Muscle of leg (tissue), 11 donors: ENCODE measurements around the gene PLPP4. TPM values are rescaled to one million over a fixed set of nuclear protein-coding genes. Genes with fewer than 3 reads are reported as not detected.
"Not testable (repeated sequence)": the region's sequence is repeated elsewhere in the genome, so short reads cannot be mapped to it uniquely, and the experiment has no call there.

Experiments
- DNase-seq: peaks from one replicate; pipeline ENCODE4 v3.0.0; 2013
- H3K27ac ChIP-seq: one replicate; pipeline ENCODE4 v1.5.1; 2013; ENCODE audit warnings: mild to moderate bottlenecking, low read length, control low read depth
- H3K27me3 ChIP-seq: one replicate; pipeline ENCODE4 v1.6.1; 2013; ENCODE audit warnings: low read length; ENCODE audit not compliant: control insufficient read depth, insufficient read depth
- H3K36me3 ChIP-seq: one replicate; pipeline ENCODE4 v1.6.1; 2013; ENCODE audit warnings: low read length; ENCODE audit not compliant: control insufficient read depth, insufficient read depth
- H3K4me1 ChIP-seq: one replicate; pipeline ENCODE4 v1.6.1; 2013; ENCODE audit warnings: low read length; ENCODE audit not compliant: control insufficient read depth, insufficient read depth
- H3K4me3 ChIP-seq: one replicate; pipeline ENCODE4 v1.5.1; 2013; ENCODE audit warnings: low read length, control low read depth
- H3K9me3 ChIP-seq: replicated peaks from 2 replicates; pipeline ENCODE4 v1.6.1; 2013; ENCODE audit warnings: low read depth, low read length; ENCODE audit not compliant: control insufficient read depth
- WGBS: methylation state at CpG from one replicate; pipeline ENCODE4 v1.1.5; 2013; ENCODE audit warnings: missing lambda C conversion rate; ENCODE audit not compliant: insufficient coverage; 5-methylcytosine and 5-hydroxymethylcytosine counted together
- polyA plus RNA-seq, 8 donors: library from polyadenylated mRNA; unstranded; fragments of 120-200 nt; gene quantifications; one replicate each; pipeline versions ENCODE4 v1.2.1 to v1.2.3, GENCODE V29; 2013; ENCODE audit warnings: inconsistent platforms in 1 of 8, low replicate concordance in 1 of 8; ENCODE audit not compliant: insufficient read length in 8 of 8, insufficient read depth in 1 of 8
- total RNA-seq: library from RNA; stranded (reverse); fragments of 120-200 nt; gene quantifications from one replicate; pipeline ENCODE4 v1.2.4, GENCODE V29; 2013

The PLPP4 gene
- total and polyA plus RNA-seq, 9 donors = 0.14 to 1.7 (median 0.32) TPM; not detected in 1

DNA sequence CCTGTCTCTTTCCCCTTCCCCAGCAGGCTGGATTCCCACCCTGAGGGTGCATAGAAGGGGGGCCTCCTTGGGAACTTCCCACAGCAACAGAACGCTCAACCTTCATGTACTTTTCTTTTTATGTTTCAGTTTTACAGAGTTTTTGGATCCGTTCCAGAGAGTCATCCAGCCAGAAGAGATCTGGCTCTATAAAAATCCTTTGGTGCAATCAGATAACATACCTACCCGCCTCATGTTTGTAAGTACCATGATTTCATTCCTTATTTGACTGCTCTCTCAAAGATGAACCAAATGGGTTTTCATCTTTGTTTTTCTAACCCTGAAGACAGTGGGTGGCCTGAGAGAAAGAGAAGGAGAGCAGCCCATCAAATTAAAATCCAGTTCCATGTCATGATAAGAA, 46.7 kb downstream of the PLPP4 start:
- WGBS = 28% methylated on average over 2 of the region's 3 CpGs
- no peak overlapping the region for H3K4me3 ChIP-seq
- H3K9me3 ChIP-seq = no peaks in the 10 kb centered on the region
- DNase-seq = peak; percentile 4
- no peak overlapping the region for H3K27ac ChIP-seq
- H3K36me3 ChIP-seq = no peaks in the 10 kb centered on the region
- no peaks in the 10 kb centered on the region for H3K4me1 ChIP-seq
- H3K27me3 ChIP-seq = no peaks in the 10 kb centered on the region

- H3K36me3 ChIP-seq, H3K4me1 ChIP-seq, H3K4me3 ChIP-seq: not testable (repeated sequence)
Measured at GRCh38 chr10:120504227-120504626, 47.2 kb downstream of the PLPP4 start.

DNA sequence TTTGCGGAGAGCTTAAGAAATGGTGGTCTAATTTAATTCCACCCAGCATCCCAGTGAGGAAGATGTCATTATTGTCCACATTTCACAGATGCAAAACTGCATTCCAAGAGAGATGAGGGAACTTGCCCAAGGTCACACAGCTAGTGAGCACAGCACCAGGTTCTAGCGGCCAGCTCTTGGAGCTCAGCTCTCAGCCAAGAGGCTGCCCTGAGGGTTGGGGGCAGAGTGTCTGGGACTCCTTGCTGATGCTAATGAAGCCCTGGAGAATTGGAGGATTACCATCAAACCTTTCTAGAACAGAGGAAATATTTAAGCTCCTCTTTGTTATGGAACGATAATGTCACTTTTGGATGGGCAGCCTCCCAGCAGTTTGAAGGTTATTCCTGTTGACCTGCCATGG, 48.0 kb downstream of the PLPP4 start:
- H3K4me3 ChIP-seq = no peak overlapping the region
- 83% methylated on average over 1 of the region's 3 CpGs for WGBS
- no peak overlapping the region for H3K27ac ChIP-seq
- H3K9me3 ChIP-seq = no peaks in the 10 kb centered on the region
- DNase-seq = no peak
- no peaks in the 10 kb centered on the region for H3K4me1 ChIP-seq
- no peaks in the 10 kb centered on the region for H3K27me3 ChIP-seq
- H3K36me3 ChIP-seq = no peaks in the 10 kb centered on the region

More at GRCh38 chr10:120504227-120504626, 47.2 kb downstream of the PLPP4 start:
- not testable (repeated sequence) for DNase-seq, H3K27ac ChIP-seq, H3K9me3 ChIP-seq, H3K27me3 ChIP-seq
- 0% methylated on average over 1 of the region's 4 CpGs for WGBS

GRCh38 chr10:120505866-120506265, 48.8 kb downstream of the PLPP4 start:
- no peaks in the 10 kb centered on the region for H3K36me3 ChIP-seq
- no peak overlapping the region for H3K27ac ChIP-seq
- no peaks in the 10 kb centered on the region for H3K27me3 ChIP-seq
- H3K9me3 ChIP-seq = no peaks in the 10 kb centered on the region
- no peak for DNase-seq
- WGBS = no CpG with 5 or more reads among the region's 4 CpGs
- no peaks in the 10 kb centered on the region for H3K4me1 ChIP-seq
- no peak overlapping the region for H3K4me3 ChIP-seq

DNA sequence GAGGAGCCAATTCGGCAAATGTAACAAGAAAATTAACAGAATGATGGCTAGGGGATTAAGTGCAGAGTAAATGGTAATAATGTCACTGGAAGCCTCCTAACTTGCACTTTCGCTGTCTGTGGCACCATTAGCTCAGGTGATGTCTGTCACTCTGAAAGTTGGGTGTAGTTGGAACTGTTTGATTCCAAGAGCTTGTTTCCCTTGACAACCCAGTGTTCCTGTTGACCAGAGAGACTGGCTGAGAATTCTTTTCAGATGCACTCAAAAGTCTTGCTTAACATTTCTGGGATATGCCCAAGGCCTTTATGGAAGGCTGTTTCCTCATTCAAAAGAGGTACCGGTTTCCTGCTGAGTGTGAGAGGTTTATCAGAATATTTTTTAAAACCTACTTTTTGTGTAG, 49.6 kb downstream of the PLPP4 start:
- Histone ChIP-seq H3K27ac (no peak overlapping the region), H3K36me3 (no peaks in the 10 kb centered on the region), H3K4me1 (no peaks in the 10 kb centered on the region), H3K9me3 (no peaks in the 10 kb centered on the region), H3K27me3 (no peaks in the 10 kb centered on the region), H3K4me3 (no peak overlapping the region)
- no peak for DNase-seq
- 50% methylated on average over 1 of the region's 3 CpGs for WGBS

- Histone ChIP-seq H3K4me3 (no peak overlapping the region), H3K36me3 (no peaks in the 10 kb centered on the region), H3K27ac (no peak overlapping the region), H3K4me1 (no peaks in the 10 kb centered on the region), H3K27me3 (no peaks in the 10 kb centered on the region), H3K9me3 (no peaks in the 10 kb centered on the region)
- no peak for DNase-seq
- WGBS = 75% methylated on average over 1 of the region's 1 CpG
Measured at GRCh38 chr10:120507175-120507574, 50.1 kb downstream of the PLPP4 start.

GRCh38 chr10:120507651-120508050, 50.6 kb downstream of the PLPP4 start:
- H3K27me3 ChIP-seq = no peaks in the 10 kb centered on the region
- 67% methylated on average over 2 of the region's 2 CpGs for WGBS
- H3K27ac ChIP-seq = no peak overlapping the region
- H3K4me1 ChIP-seq = no peaks in the 10 kb centered on the region
- H3K36me3 ChIP-seq = no peaks in the 10 kb centered on the region
- H3K9me3 ChIP-seq = no peaks in the 10 kb centered on the region
- no peak overlapping the region for H3K4me3 ChIP-seq
- DNase-seq = no peak

DNA sequence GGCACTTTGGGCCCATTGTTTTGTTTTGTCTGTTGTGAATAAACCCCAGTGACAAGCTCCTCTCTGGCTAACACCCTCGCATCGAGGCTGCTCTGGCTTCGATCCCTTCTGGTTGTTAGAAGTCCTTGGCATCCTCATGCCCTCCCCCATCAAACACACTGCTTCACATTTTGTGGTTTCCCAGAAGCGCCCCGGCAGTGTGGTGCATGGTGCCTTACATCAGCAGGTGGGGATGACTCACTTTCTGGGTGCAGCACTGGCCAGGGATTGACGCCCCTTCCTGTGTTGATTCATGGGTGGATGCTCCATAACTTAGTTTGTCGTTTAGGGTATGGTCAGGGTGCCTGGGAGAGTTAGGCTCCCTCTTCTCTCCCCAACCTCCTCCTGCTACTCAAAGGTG, 51.4 kb downstream of the PLPP4 start:
- Histone ChIP-seq H3K36me3 (no peaks in the 10 kb centered on the region), H3K27ac (no peak overlapping the region), H3K27me3 (no peaks in the 10 kb centered on the region), H3K9me3 (no peaks in the 10 kb centered on the region), H3K4me1 (no peaks in the 10 kb centered on the region), H3K4me3 (no peak overlapping the region)
- DNase-seq = no peak
- WGBS = no CpG with 5 or more reads among the region's 7 CpGs

- no peaks in the 10 kb centered on the region for H3K36me3 ChIP-seq
- WGBS = 100% methylated on average over 1 of the region's 1 CpG
- no peaks in the 10 kb centered on the region for H3K9me3 ChIP-seq
- H3K27me3 ChIP-seq = no peaks in the 10 kb centered on the region
- no peak overlapping the region for H3K4me3 ChIP-seq
- DNase-seq = no peak
- no peak overlapping the region for H3K27ac ChIP-seq
- H3K4me1 ChIP-seq = no peaks in the 10 kb centered on the region
Measured at GRCh38 chr10:120508966-120509365, 51.9 kb downstream of the PLPP4 start.

DNA sequence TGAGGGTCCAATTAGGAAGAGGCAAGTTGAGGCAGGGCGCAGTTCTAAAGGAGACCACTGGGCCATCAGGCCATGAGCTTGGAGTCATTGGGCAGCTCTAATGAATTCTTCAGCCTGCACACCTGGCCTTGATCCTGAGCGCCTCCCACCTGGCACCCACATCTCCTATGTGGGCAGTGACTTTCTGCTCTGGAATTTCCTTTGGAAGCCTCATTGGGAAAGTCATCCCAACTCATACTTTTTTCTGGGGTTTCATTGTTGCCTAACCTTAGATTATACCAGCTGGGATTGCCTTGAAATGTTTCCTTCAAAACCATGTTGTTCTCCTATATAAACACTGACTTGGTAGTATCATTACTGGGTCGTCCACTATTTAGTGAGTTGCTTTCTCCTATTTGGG, 54.1 kb downstream of the PLPP4 start:
- H3K4me1 ChIP-seq = no peaks in the 10 kb centered on the region
- no peaks in the 10 kb centered on the region for H3K27me3 ChIP-seq
- DNase-seq = no peak
- H3K36me3 ChIP-seq = no peaks in the 10 kb centered on the region
- no peak overlapping the region for H3K4me3 ChIP-seq
- H3K9me3 ChIP-seq = no peaks in the 10 kb centered on the region
- 86% methylated on average over 1 of the region's 3 CpGs for WGBS
- H3K27ac ChIP-seq = no peak overlapping the region

DNA sequence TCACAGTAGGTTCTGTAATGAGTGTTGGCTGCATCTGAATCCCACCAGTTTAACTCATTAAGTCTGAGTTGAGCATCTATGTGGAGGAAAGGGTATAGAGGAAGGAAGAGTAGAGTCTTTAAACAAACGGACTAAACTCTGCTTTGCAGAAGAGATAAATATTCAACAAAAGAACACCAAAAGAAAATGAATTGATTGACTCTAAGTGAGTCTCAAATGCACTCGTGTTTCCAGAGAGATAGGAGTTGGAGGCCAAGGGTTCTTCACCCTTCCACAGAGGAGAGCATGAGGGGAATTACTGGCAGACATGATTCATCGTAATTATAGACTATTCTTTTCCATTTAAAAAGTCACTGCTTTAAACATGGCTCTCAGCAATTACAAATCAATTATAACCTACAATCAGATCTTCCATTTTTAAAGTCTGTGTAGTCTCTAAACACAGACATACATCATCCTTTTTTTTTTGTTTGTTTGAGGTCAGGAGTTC, 56.3 kb downstream of the PLPP4 start:
- no CpG with 5 or more reads among the region's 3 CpGs for WGBS
- Histone ChIP-seq H3K4me3 (no peak overlapping the region), H3K4me1 (no peaks in the 10 kb centered on the region), H3K27ac (no peak overlapping the region), H3K36me3 (no peaks in the 10 kb centered on the region), H3K9me3 (no peaks in the 10 kb centered on the region), H3K27me3 (no peaks in the 10 kb centered on the region)
- DNase-seq = no peak
